HepG2 (cell line): ENCODE results near the gene ZG16. TPM values are rescaled to one million over a fixed set of nuclear protein-coding genes. Genes with fewer than 3 reads are reported as not detected.
A peak's percentile ranks its signal among the peaks of the same experiment; 100 is the strongest.
"Not testable (repeated sequence)": the region's sequence is repeated elsewhere in the genome, so short reads cannot be mapped to it uniquely, and the experiment has no call there.

ENCODE experiments used
- ATAC-seq: fragments of 200-7000 bp; cut with Tn5 transposase; 3 replicates; pipeline ENCODE4 v1.9.1; 2020; ENCODE audit warnings: mild to moderate bottlenecking, moderate library complexity
- BruUV-seq: library from RNA; stranded (reverse); fragments of 400-500 nt; replicated peaks from 2 replicates; lab custom pipeline; 2021; lab: Mats Ljungman, UMichigan
- CTCF ChIA-PET: fragments of 300-600 bp; formaldehyde crosslinking; extraction: SDS; loops from one replicate; lab custom pipeline; 2021; ENCODE audit warnings: low total read pairs, inconsistent platforms, low intra/inter-chr PET ratio; lab: Yijun Ruan, JAX
- POLR2A ChIA-PET: fragments of 350-600 bp; sonication (Branson Sonifier 250); formaldehyde crosslinking; loops from one replicate; lab custom pipeline; 2020; ENCODE audit warnings: antibody characterized with exemption, inconsistent platforms; lab: Yijun Ruan, JAX
- DNase-seq: peaks from one replicate; pipeline ENCODE4 v3.0.0-alpha.2; 2015; ENCODE audit warnings: low spot score
- FAIRE-seq: peaks from 3 replicates; lab custom pipeline; 2011; peaks lifted over from hg19 to GRCh38; lab: Jason Lieb, UNC
- H2AFZ ChIP-seq: one replicate; pipeline ENCODE4 v1.6.1; 2011; ENCODE audit warnings: low read length, inconsistent platforms
- H3K27ac ChIP-seq: fragments of 300-600 bp; 3 replicates; pipeline ENCODE4 v1.8.0; 2011; ENCODE audit warnings: mixed run types, mild to moderate bottlenecking, mixed read lengths, low read length, inconsistent platforms; ENCODE audit not compliant: insufficient read depth; ENCODE audit errors: extremely low read length
- H3K27me3 ChIP-seq, 2 experiments: fragments of 200-600 bp in 1 of 2; 2 replicates in 1 of 2; 3 replicates in 1 of 2; pipeline versions ENCODE4 v1.6.0 to v1.8.0; 2011; ENCODE audit warnings: low read length in 2 of 2, mild to moderate bottlenecking in 2 of 2, moderate library complexity in 2 of 2, inconsistent platforms in 1 of 2; ENCODE audit not compliant: insufficient read depth in 2 of 2, control insufficient read depth in 1 of 2
- H3K36me3 ChIP-seq, 2 experiments: fragments of 200-600 bp in 1 of 2; replicated peaks in 1 of 2; 2 replicates in 1 of 2; 3 replicates in 1 of 2; pipeline versions ENCODE4 v1.5.1 to v1.8.0; 2011; ENCODE audit warnings: low read length in 2 of 2, inconsistent platforms in 1 of 2; ENCODE audit not compliant: insufficient read depth in 2 of 2, control insufficient read depth in 1 of 2
- H3K4me1 ChIP-seq: 2 replicates; pipeline ENCODE4 v1.5.1; 2012; ENCODE audit warnings: low read length, inconsistent platforms; ENCODE audit not compliant: insufficient read depth
- H3K4me2 ChIP-seq: 2 replicates; pipeline ENCODE4 v1.6.0; 2011; ENCODE audit warnings: low read depth, low read length, inconsistent platforms
- H3K4me3 ChIP-seq, 3 experiments: fragments of 200-600 bp in 1 of 3; sonication (generic), shearing (Covaris generic) in 1 of 3; replicated peaks in 1 of 3; 2 replicates each; pipeline ENCODE4 v1.5.1; 2011 to 2016; ENCODE audit warnings: low read length in 3 of 3, inconsistent platforms in 2 of 3, low read depth in 2 of 3, mild to moderate bottlenecking in 2 of 3, control low read depth in 1 of 3, mixed read lengths in 1 of 3; ENCODE audit not compliant: insufficient read depth in 1 of 3
- H3K79me2 ChIP-seq: one replicate; pipeline ENCODE4 v1.6.1; 2011; ENCODE audit warnings: low read length, inconsistent platforms; ENCODE audit not compliant: insufficient read depth
- H3K9ac ChIP-seq: 2 replicates; pipeline ENCODE4 v1.6.0; 2011; ENCODE audit warnings: mild to moderate bottlenecking, low read depth, low read length, inconsistent platforms; ENCODE audit not compliant: insufficient read depth
- H3K9me3 ChIP-seq: 2 replicates; pipeline ENCODE4 v1.5.1; 2012; ENCODE audit warnings: mild to moderate bottlenecking, low read length
- H4K20me1 ChIP-seq: 2 replicates; pipeline ENCODE4 v1.6.0; 2011; ENCODE audit warnings: inconsistent platforms, mild to moderate bottlenecking, low read length, moderate library complexity; ENCODE audit not compliant: insufficient read depth
- ETV5 ChIP-seq: IDR thresholded peaks from 2 replicates; pipeline ENCODE4 v1.6.1; 2018; ENCODE audit warnings: missing biosample characterization, missing genetic modification reagents, inconsistent platforms, borderline replicate concordance
- NR2F6 ChIP-seq, 2 experiments: IDR thresholded peaks; 2 replicates each; pipeline ENCODE4 v1.6.1; 2016; ENCODE audit warnings: antibody characterized with exemption in 1 of 2, mild to moderate bottlenecking in 1 of 2
- SP4 ChIP-seq: sonication (generic); formaldehyde crosslinking; IDR thresholded peaks from 2 replicates; pipeline ENCODE4 v1.8.1; 2023; ENCODE audit warnings: mild to moderate bottlenecking, missing genetic modification reagents
- TBX2 ChIP-seq: sonication (generic); formaldehyde crosslinking; IDR thresholded peaks from 2 replicates; pipeline ENCODE4 v1.5.0; 2020; ENCODE audit warnings: missing genetic modification reagents, mild to moderate bottlenecking, borderline replicate concordance
- ZMYM3 ChIP-seq: sonication (generic); formaldehyde crosslinking; IDR thresholded peaks from 2 replicates; pipeline ENCODE4 v1.5.1; 2020; ENCODE audit warnings: mild to moderate bottlenecking, missing genetic modification reagents
- ZNF530 ChIP-seq: sonication (generic); formaldehyde crosslinking; IDR thresholded peaks from 2 replicates; pipeline ENCODE4 v1.5.0; 2020; ENCODE audit warnings: low read depth, mild to moderate bottlenecking, missing genetic modification reagents
- ZNF792 ChIP-seq: IDR thresholded peaks from 2 replicates; pipeline ENCODE4 v1.6.1; 2016
- WGBS: methylation state at CpG from one replicate; pipeline ENCODE4 v1.1.6; 2017; ENCODE audit warnings: low lambda C conversion rate; 5-methylcytosine and 5-hydroxymethylcytosine counted together
- in situ Hi-C: cut with HindIII; loops from 2 replicates; pipeline ENCODE4 v1.10.0; 2017; ENCODE audit warnings: low pct_unique_long_range_greater_than_20kb; ENCODE audit not compliant: extremely low pct_ligation_motif_present
- intact Hi-C: fragments of 100-400 bp; cut with micrococcal nuclease; formaldehyde crosslinking; loops from one replicate; pipeline ENCODE4 v1.10.0; 2022; ENCODE audit not compliant: unreplicated experiment
- polyA plus RNA-seq, 8 experiments: library from polyadenylated mRNA; depleted of rRNA in 3 of 8; stranded (reverse) in 7 of 8; unstranded in 1 of 8; fragments of >200 nt; fragmentation: Illumina TruSeq in 4 of 8; extraction: Trizol in 4 of 8; gene quantifications; 2 replicates each; pipeline versions ENCODE4 v1.2.1 to v1.2.3, GENCODE V29; 2011 to 2016; ENCODE audit warnings: low read depth in 4 of 8, missing spikeins in 1 of 8, mixed read lengths in 1 of 8; ENCODE audit not compliant: insufficient read depth in 1 of 8
- total RNA-seq, 5 experiments: library from RNA; depleted of rRNA; stranded (reverse); fragments of >200 nt; fragmentation: Illumina TruSeq; extraction: Trizol; gene quantifications; 2 replicates each; pipeline ENCODE4 v1.2.3, GENCODE V29; 2016; ENCODE audit warnings: low read depth in 1 of 5
- TF ChIP-seq, protein P1 (sequence below): sonication (generic); formaldehyde crosslinking; IDR thresholded peaks from 2 replicates; pipeline ENCODE4 v1.5.0; 2020; ENCODE audit warnings: mild to moderate bottlenecking, missing genetic modification reagents, borderline replicate concordance
- TF ChIP-seq, protein P2 (sequence below): sonication (generic); formaldehyde crosslinking; IDR thresholded peaks from 2 replicates; pipeline ENCODE4 v1.5.1; 2020; ENCODE audit warnings: mild to moderate bottlenecking, missing genetic modification reagents, borderline replicate concordance
- TF ChIP-seq, protein P3 (sequence below): sonication (generic); formaldehyde crosslinking; IDR thresholded peaks from 2 replicates; pipeline ENCODE4 v1.5.1; 2020; ENCODE audit warnings: mild to moderate bottlenecking, moderate library complexity, missing genetic modification reagents

Gene ZG16
- total and polyA plus RNA-seq, 2 of the 13 experiments (the other 11 are each of a cell fraction or from before 2014, with no cell fraction given), result 0.04 to 0.07 TPM

DNA sequence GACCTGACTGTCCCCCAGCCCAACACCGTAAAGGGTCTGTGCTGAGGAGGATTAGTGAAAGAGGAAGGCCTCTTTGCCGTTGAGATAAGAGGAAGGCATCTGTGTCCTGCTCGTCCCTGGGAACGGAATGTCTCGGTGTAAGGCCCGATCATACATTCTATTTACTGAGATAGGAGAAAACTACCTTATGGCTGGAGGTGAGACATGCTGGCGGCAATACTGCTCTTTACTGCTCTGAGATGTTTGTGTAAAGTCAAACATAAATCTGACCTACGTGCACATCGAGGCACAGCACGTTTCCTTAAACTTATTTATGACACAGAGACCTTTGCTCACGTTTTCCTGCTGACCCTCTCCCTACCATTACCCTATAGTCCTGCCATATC, 37.4 kb upstream of the ZG16 start:
- DNase-seq; in situ Hi-C loops; CTCF ChIA-PET; ATAC-seq; H3K36me3 ChIP-seq; intact Hi-C loops; POLR2A ChIA-PET; H3K79me2 ChIP-seq; H3K27me3 ChIP-seq; H3K27ac ChIP-seq; BruUV-seq; H3K9me3 ChIP-seq; H2AFZ ChIP-seq; H3K9ac ChIP-seq; H4K20me1 ChIP-seq; TF ChIP-seq NR2F6 (IDR thresholded peaks at IDR 0.05): not testable (repeated sequence)
- Histone ChIP-seq H3K4me1 (peaks cover 67% of the 10 kb centered on the region), H3K4me3 (peak overlapping the region in 1 of 3 experiments; percentile 17; a peak in 2 of 6 replicates), H3K4me2 (peak overlapping the region; percentile 66)
- TF ChIP-seq SP4 (CRISPR knock-in tag) (0 out of 2 replicates have a peak, but pooled peaks have one; percentile 37), TBX2 (CRISPR knock-in tag) (0 out of 2 replicates have a peak, but pooled peaks have one; percentile 19), ETV5 (CRISPR knock-in tag) (0 out of 2 replicates have a peak, but pooled peaks have one; percentile 22), ZNF792 (CRISPR knock-in tag) (0 out of 2 replicates have a peak, but pooled peaks have one; percentile 18), NR2F6 (CRISPR knock-in tag; IDR thresholded peaks at IDR 0.05) (0 out of 2 replicates have a peak, but pooled peaks have one; percentile 10), ZNF530 (CRISPR knock-in tag) (peak; percentile 96), ZMYM3 (CRISPR knock-in tag) (0 out of 2 replicates have a peak, but pooled peaks have one; percentile 52)
- TF ChIP-seq, protein P1, sequence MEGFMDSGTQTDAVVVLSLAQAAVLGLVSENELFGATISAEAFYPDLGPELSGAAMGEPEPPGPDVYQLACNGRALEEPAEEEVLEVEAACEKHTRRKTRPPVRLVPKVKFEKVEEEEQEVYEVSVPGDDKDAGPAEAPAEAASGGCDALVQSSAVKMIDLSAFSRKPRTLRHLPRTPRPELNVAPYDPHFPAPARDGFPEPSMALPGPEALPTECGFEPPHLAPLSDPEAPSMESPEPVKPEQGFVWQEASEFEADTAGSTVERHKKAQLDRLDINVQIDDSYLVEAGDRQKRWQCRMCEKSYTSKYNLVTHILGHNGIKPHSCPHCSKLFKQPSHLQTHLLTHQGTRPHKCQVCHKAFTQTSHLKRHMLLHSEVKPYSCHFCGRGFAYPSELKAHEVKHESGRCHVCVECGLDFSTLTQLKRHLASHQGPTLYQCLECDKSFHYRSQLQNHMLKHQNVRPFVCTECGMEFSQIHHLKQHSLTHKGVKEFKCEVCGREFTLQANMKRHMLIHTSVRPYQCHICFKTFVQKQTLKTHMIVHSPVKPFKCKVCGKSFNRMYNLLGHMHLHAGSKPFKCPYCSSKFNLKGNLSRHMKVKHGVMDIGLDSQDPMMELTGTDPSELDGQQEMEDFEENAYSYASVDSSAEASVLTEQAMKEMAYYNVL (CRISPR knock-in tag), result 0 out of 2 replicates have a peak, but pooled peaks have one; percentile 4
- TF ChIP-seq, protein P2, sequence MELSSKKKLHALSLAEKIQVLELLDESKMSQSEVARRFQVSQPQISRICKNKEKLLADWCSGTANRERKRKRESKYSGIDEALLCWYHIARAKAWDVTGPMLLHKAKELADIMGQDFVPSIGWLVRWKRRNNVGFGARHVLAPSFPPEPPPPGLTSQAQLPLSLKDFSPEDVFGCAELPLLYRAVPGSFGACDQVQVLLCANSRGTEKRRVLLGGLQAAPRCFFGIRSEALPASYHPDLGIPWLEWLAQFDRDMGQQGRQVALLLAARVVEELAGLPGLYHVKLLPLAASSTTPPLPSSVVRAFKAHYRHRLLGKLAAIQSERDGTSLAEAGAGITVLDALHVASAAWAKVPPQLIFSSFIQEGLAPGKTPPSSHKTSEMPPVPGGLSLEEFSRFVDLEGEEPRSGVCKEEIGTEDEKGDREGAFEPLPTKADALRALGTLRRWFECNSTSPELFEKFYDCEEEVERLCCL, result 0 out of 2 replicates have a peak, but pooled peaks have one; percentile 9
- TF ChIP-seq, protein P3, sequence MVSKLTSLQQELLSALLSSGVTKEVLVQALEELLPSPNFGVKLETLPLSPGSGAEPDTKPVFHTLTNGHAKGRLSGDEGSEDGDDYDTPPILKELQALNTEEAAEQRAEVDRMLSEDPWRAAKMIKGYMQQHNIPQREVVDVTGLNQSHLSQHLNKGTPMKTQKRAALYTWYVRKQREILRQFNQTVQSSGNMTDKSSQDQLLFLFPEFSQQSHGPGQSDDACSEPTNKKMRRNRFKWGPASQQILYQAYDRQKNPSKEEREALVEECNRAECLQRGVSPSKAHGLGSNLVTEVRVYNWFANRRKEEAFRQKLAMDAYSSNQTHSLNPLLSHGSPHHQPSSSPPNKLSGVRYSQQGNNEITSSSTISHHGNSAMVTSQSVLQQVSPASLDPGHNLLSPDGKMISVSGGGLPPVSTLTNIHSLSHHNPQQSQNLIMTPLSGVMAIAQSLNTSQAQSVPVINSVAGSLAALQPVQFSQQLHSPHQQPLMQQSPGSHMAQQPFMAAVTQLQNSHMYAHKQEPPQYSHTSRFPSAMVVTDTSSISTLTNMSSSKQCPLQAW (CRISPR knock-in tag), result 0 out of 2 replicates have a peak, but pooled peaks have one; percentile 33
- FAIRE-seq, result peak; percentile 4
- under 1% methylated on average over 11 of the region's 11 CpGs for WGBS
